ENCODE data around the gene CLEC4F. TPM values are rescaled to one million over a fixed set of nuclear protein-coding genes. Genes with fewer than 3 reads are reported as not detected.

Gene CLEC4F
- total RNA-seq, 1 experiment from 2014 or later, result not detected

DNA sequence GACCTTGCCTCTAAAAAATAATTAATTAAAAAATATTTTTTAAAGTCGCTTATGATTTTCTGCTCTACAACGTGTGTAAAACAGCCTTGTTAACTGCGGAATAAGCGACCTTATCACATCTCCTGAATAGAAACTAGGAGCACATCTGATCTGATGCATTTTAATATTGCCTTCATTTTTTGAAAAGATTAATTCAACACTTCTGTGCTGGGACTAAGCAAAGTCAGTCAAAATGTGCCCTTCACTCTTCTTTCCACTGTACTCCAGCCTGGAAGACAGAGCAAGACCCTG is 12.6 kb downstream of the CLEC4F start:
- H3K27me3 Mint-ChIP-seq (ENCODE audit: insufficient read depth, unreplicated experiment), result peaks cover 10% of the 10 kb centered on the region
- Histone ChIP-seq H3K27me3 (replicated peaks; ENCODE audit: control insufficient read depth, insufficient read depth, low read length) (no peaks in the 10 kb centered on the region), H3K4me3 (ENCODE audit: low read depth, low read length) (no peak overlapping the region), H3K9me3 (no peaks in the 10 kb centered on the region), H3K36me3 (ENCODE audit: control insufficient read depth, insufficient read depth, low read length) (no peaks in the 10 kb centered on the region), H3K4me1 (no peaks in the 10 kb centered on the region)
- intact Hi-C loops (cut with micrococcal nuclease; ENCODE audit: unreplicated experiment), result no loop called here
- H3K4me3 Mint-ChIP-seq (ENCODE audit: unreplicated experiment), result no peak overlapping the region
- H3K9me3 Mint-ChIP-seq (ENCODE audit: unreplicated experiment), result no peaks in the 10 kb centered on the region
- no peaks in the 10 kb centered on the region for H3K36me3 Mint-ChIP-seq (ENCODE audit: insufficient read depth, unreplicated experiment)
- no peak overlapping the region for H3K27ac Mint-ChIP-seq (ENCODE audit: unreplicated experiment)
- no peaks in the 10 kb centered on the region for H3K4me1 Mint-ChIP-seq (ENCODE audit: low read depth, unreplicated experiment)
- TF ChIP-seq CTCF (IDR thresholded peaks at IDR 0.05; ENCODE audit: insufficient read depth in 1 of 2, low read depth in 1 of 2, low read length in 1 of 2, severe bottlenecking in 1 of 2, unreplicated experiment in 1 of 2), result no peak
- DNase-seq, result no peak
- ChIA-PET POLR2A (no interaction called here), CTCF (no interaction called here)
- no TSS peak for BruUV-seq (replicated peaks)

DNA sequence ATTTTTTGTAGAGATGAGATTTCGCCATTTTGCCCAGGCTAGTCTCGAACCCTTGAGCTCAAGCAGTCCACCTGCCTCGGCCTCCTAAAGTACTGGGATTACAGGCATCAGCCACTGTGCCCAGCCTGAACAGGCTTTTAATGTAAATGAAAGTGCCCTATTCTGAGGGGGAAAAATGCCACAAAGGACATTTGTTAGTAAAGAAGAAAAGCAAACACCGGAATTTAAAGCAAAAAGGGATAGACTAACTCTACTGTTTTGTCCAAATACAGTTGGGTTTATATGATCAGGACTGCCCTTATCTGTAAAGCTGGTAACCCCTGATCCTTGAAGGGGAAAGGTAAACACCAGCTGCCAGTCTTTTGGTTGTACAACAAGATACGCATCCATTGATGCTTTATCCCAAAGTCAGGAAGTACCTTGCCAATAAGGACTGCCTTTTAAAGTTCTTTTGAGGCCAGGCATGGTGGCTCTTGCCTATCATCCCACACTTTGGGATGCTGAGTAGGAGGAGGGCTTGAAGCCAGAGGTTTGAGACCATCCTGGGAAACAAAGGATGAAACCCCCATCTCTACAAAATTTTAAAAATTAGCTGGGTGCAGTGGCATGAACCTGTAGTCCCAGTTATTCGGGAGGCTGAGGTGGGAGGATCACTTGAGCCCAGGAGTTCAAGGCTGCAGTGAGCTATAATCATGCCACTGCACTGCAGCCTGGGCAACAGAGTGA is 13.1 kb downstream of the CLEC4F start:
- Mint-ChIP-seq H3K27me3 (ENCODE audit: insufficient read depth, unreplicated experiment) (peaks cover 8% of the 10 kb centered on the region), H3K36me3 (ENCODE audit: insufficient read depth, unreplicated experiment) (no peaks in the 10 kb centered on the region), H3K4me3 (ENCODE audit: unreplicated experiment) (no peak overlapping the region), H3K9me3 (ENCODE audit: unreplicated experiment) (no peaks in the 10 kb centered on the region), H3K27ac (ENCODE audit: unreplicated experiment) (no peak overlapping the region), H3K4me1 (ENCODE audit: low read depth, unreplicated experiment) (no peaks in the 10 kb centered on the region)
- no peak for DNase-seq
- no TSS peak for BruUV-seq (replicated peaks)
- ChIA-PET POLR2A (no interaction called here), CTCF (no interaction called here)
- Histone ChIP-seq H3K4me1 (no peaks in the 10 kb centered on the region), H3K9me3 (no peaks in the 10 kb centered on the region), H3K36me3 (ENCODE audit: control insufficient read depth, insufficient read depth, low read length) (no peaks in the 10 kb centered on the region), H3K27me3 (replicated peaks; ENCODE audit: control insufficient read depth, insufficient read depth, low read length) (no peaks in the 10 kb centered on the region), H3K4me3 (ENCODE audit: low read depth, low read length) (no peak overlapping the region)
- intact Hi-C loops (cut with micrococcal nuclease; ENCODE audit: unreplicated experiment), result no loop called here
- no peak for TF ChIP-seq CTCF (IDR thresholded peaks at IDR 0.05; ENCODE audit: insufficient read depth in 1 of 2, low read depth in 1 of 2, low read length in 1 of 2, severe bottlenecking in 1 of 2, unreplicated experiment in 1 of 2)

DNA sequence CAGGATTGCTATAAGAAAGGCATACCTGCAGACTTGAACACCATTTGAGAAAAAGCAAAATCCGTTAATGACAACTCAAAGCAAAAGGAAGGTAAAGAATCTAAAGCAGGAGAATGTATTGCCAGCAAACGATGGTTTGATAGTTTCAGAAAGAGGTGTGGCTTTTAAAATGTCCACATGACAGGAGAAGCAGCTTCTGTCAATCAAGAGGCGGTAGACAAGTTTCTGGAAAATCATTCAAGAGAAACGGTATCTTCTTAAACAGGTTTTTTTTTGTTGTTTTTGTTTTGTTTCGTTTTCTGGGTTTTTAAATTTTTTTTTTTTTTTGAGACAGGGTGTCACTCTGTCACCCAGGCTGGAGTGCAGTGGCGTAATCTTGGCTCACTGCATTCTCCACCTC is 13.8 kb downstream of the CLEC4F start:
- Mint-ChIP-seq H3K4me1 (ENCODE audit: low read depth, unreplicated experiment) (no peaks in the 10 kb centered on the region), H3K9me3 (ENCODE audit: unreplicated experiment) (no peaks in the 10 kb centered on the region), H3K4me3 (ENCODE audit: unreplicated experiment) (no peak overlapping the region), H3K27ac (ENCODE audit: unreplicated experiment) (no peak overlapping the region), H3K36me3 (ENCODE audit: insufficient read depth, unreplicated experiment) (no peaks in the 10 kb centered on the region), H3K27me3 (ENCODE audit: insufficient read depth, unreplicated experiment) (peaks cover 6% of the 10 kb centered on the region)
- intact Hi-C loops (cut with micrococcal nuclease; ENCODE audit: unreplicated experiment), result no loop called here
- Histone ChIP-seq H3K4me1 (no peaks in the 10 kb centered on the region), H3K36me3 (ENCODE audit: control insufficient read depth, insufficient read depth, low read length) (no peaks in the 10 kb centered on the region), H3K27me3 (replicated peaks; ENCODE audit: control insufficient read depth, insufficient read depth, low read length) (no peaks in the 10 kb centered on the region), H3K4me3 (ENCODE audit: low read depth, low read length) (no peak overlapping the region), H3K9me3 (no peaks in the 10 kb centered on the region)
- no peak for DNase-seq
- ChIA-PET POLR2A (no interaction called here), CTCF (no interaction called here)
- no TSS peak for BruUV-seq (replicated peaks)
- TF ChIP-seq CTCF (IDR thresholded peaks at IDR 0.05; ENCODE audit: insufficient read depth in 1 of 2, low read depth in 1 of 2, low read length in 1 of 2, severe bottlenecking in 1 of 2, unreplicated experiment in 1 of 2), result no peak

Measured in Caco-2 (cell line).